OCI-LY7 (cell line): ENCODE results near the gene LHX5. TPM values are rescaled to one million over a fixed set of nuclear protein-coding genes. Genes with fewer than 3 reads are reported as not detected.
"Not testable (repeated sequence)": the region's sequence is repeated elsewhere in the genome, so short reads cannot be mapped to it uniquely, and the experiment has no call there.

Experiments used
- BruUV-seq: library from RNA; stranded (reverse); fragments of 400-500 nt; replicated peaks from 2 replicates; lab custom pipeline; 2021; lab: Mats Ljungman, UMichigan
- CTCF ChIA-PET: fragments of 300-600 bp; sonication (Branson Sonifier 250); formaldehyde crosslinking; loops from one replicate; lab custom pipeline; 2022; ENCODE audit warnings: antibody characterized with exemption; ENCODE audit not compliant: unreplicated experiment; lab: Charles Lee
- POLR2A ChIA-PET: fragments of 300-600 bp; sonication (Branson Sonifier 250); formaldehyde crosslinking; loops from one replicate; lab custom pipeline; 2022; ENCODE audit warnings: antibody characterized with exemption; lab: Charles Lee
- DNase-seq: peaks from one replicate; pipeline ENCODE4 v3.0.0-alpha.2; 2015; ENCODE audit warnings: low spot score
- H2AFZ ChIP-seq: fragments of 200-600 bp; sonication (generic), shearing (Covaris generic); 2 replicates; pipeline ENCODE4 v1.6.1; 2014; ENCODE audit warnings: mild to moderate bottlenecking, antibody characterized with exemption, low read length, moderate library complexity
- H3K27ac ChIP-seq: fragments of 200-600 bp; sonication (generic); 2 replicates; pipeline ENCODE4 v1.5.1; 2014; ENCODE audit warnings: mixed run types, low read depth, mild to moderate bottlenecking, moderate library complexity, low read length, inconsistent platforms; ENCODE audit not compliant: poor library complexity, severe bottlenecking
- H3K36me3 ChIP-seq: fragments of 200-600 bp; sonication (generic); 2 replicates; pipeline ENCODE4 v1.6.1; 2014; ENCODE audit warnings: mild to moderate bottlenecking, antibody characterized with exemption, low read length, moderate library complexity, mixed read lengths; ENCODE audit not compliant: insufficient read depth
- H3K4me1 ChIP-seq: fragments of 200-600 bp; sonication (generic); 2 replicates; pipeline ENCODE4 v1.5.1; 2014; ENCODE audit warnings: mild to moderate bottlenecking, low read length; ENCODE audit not compliant: insufficient read depth, poor library complexity, severe bottlenecking
- H3K4me2 ChIP-seq: fragments of 200-600 bp; sonication (generic); 2 replicates; pipeline ENCODE4 v1.6.1; 2014; ENCODE audit warnings: mild to moderate bottlenecking, low read length
- H3K4me3 ChIP-seq: fragments of 200-600 bp; sonication (generic); 2 replicates; pipeline ENCODE4 v1.5.1; 2014; ENCODE audit warnings: mild to moderate bottlenecking, low read depth, low read length; ENCODE audit not compliant: poor library complexity, severe bottlenecking
- H3K79me2 ChIP-seq: fragments of 200-600 bp; sonication (generic); 2 replicates; pipeline ENCODE4 v1.6.1; 2016; ENCODE audit warnings: low read depth, mild to moderate bottlenecking, low read length, moderate library complexity, mixed read lengths; ENCODE audit not compliant: insufficient read depth
- H3K9me2 ChIP-seq: fragments of 200-600 bp; sonication (generic); 2 replicates; pipeline ENCODE4 v1.6.1; 2016; ENCODE audit warnings: mild to moderate bottlenecking, low read length, mixed read lengths; ENCODE audit not compliant: insufficient read depth
- H3K9me3 ChIP-seq: fragments of 200-600 bp; sonication (generic); 2 replicates; pipeline ENCODE4 v1.6.1; 2014; ENCODE audit warnings: mild to moderate bottlenecking, mixed run types, low read length, mixed read lengths
- H4K20me1 ChIP-seq: fragments of 200-600 bp; sonication (generic); 2 replicates; pipeline ENCODE4 v1.6.1; 2014; ENCODE audit warnings: mild to moderate bottlenecking, antibody characterized with exemption, low read length, moderate library complexity, mixed read lengths; ENCODE audit not compliant: insufficient read depth
- CTCF ChIP-seq: fragments of 200-600 bp; sonication (generic); conservative IDR thresholded peaks from 2 replicates; pipeline ENCODE4 v1.5.1; 2014; ENCODE audit warnings: mild to moderate bottlenecking, antibody characterized with exemption, low read length, moderate library complexity, mixed read lengths
- EZH2phosphoT487 ChIP-seq: fragments of 200-600 bp; sonication (generic); IDR thresholded peaks from 2 replicates; pipeline ENCODE4 v1.6.1; 2018; ENCODE audit warnings: low read depth, borderline replicate concordance, mild to moderate bottlenecking, mixed run types, antibody characterized with exemption, low read length, moderate library complexity, mixed read lengths
- intact Hi-C: fragments of 100-400 bp; cut with micrococcal nuclease; formaldehyde crosslinking; loops from one replicate; pipeline ENCODE4 v1.10.0; 2022; ENCODE audit not compliant: unreplicated experiment
- total RNA-seq, 2 experiments: library from RNA; depleted of rRNA in 1 of 2; stranded (reverse); fragments of >200 nt in 1 of 2; shearing (Covaris generic) in 1 of 2; gene quantifications; 2 replicates each; pipeline ENCODE4 v1.2.3, GENCODE V29; 2014 to 2022

LHX5 gene
- total RNA-seq, 2 experiments from 2014 or later = not detected

GRCh38 chr12:113497693-113498092 is 26.0 kb upstream of the LHX5 start:
- no peaks in the 10 kb centered on the region for H3K36me3 ChIP-seq
- CTCF ChIA-PET = no interaction called here
- TF ChIP-seq CTCF (no peak), EZH2phosphoT487 (no peak)
- no peak overlapping the region for H3K4me2 ChIP-seq
- no peaks in the 10 kb centered on the region for H4K20me1 ChIP-seq
- BruUV-seq = no TSS peak
- H3K79me2 ChIP-seq = no peaks in the 10 kb centered on the region
- POLR2A ChIA-PET = interaction anchor here (1.1 kb wide), 1 partner anchor 74 kb away, joined by 4 read pairs; no protein-coding TSS in a partner anchor
- no peak for DNase-seq
- intact Hi-C loops = no loop called here
- H3K4me3 ChIP-seq = no peak overlapping the region
- H3K9me2 ChIP-seq = no peaks in the 10 kb centered on the region
- no peak overlapping the region for H2AFZ ChIP-seq
- H3K4me1 ChIP-seq = peaks cover 11% of the 10 kb centered on the region
- no peak overlapping the region for H3K27ac ChIP-seq
- no peaks in the 10 kb centered on the region for H3K9me3 ChIP-seq

GRCh38 chr12:113495941-113496340 is 24.3 kb upstream of the LHX5 start:
- CTCF ChIA-PET, BruUV-seq, H3K9me2 ChIP-seq, H3K79me2 ChIP-seq, POLR2A ChIA-PET, H3K4me3 ChIP-seq, H3K4me2 ChIP-seq, H3K36me3 ChIP-seq, H3K4me1 ChIP-seq, H3K9me3 ChIP-seq, intact Hi-C loops, H4K20me1 ChIP-seq, H2AFZ ChIP-seq, DNase-seq, H3K27ac ChIP-seq: not testable (repeated sequence)

- BruUV-seq = no TSS peak
- DNase-seq = no peak
- Histone ChIP-seq H3K9me3 (no peaks in the 10 kb centered on the region), H4K20me1 (no peaks in the 10 kb centered on the region), H3K79me2 (no peaks in the 10 kb centered on the region), H2AFZ (no peak overlapping the region), H3K9me2 (no peaks in the 10 kb centered on the region), H3K4me3 (no peak overlapping the region), H3K4me2 (no peak overlapping the region), H3K27ac (no peak overlapping the region), H3K4me1 (no peaks in the 10 kb centered on the region), H3K36me3 (no peaks in the 10 kb centered on the region)
- ChIA-PET POLR2A (no interaction called here), CTCF (no interaction called here)
- TF ChIP-seq CTCF = no peak
- TF ChIP-seq EZH2phosphoT487 = no peak
- intact Hi-C loops = no loop called here
These were observed 16.7 kb upstream of the LHX5 start for GRCh38 chr12:113488322-113488721.
